Urinary bladder (tissue), 4 donors: ENCODE measurements around the gene TRIM67. TPM values are rescaled to one million over a fixed set of nuclear protein-coding genes. Genes with fewer than 3 reads are reported as not detected.

ENCODE experiments used
- DNase-seq: peaks from one replicate; pipeline ENCODE4 v3.0.0-alpha.2; 2015; ENCODE audit errors: extremely low spot score
- H3K27ac ChIP-seq: one replicate; pipeline ENCODE4 v1.5.1; 2013; ENCODE audit warnings: low read depth, mild to moderate bottlenecking, moderate library complexity
- H3K36me3 ChIP-seq: one replicate; pipeline ENCODE4 v1.6.1; 2013; ENCODE audit warnings: mild to moderate bottlenecking, moderate library complexity; ENCODE audit not compliant: insufficient read depth
- H3K4me1 ChIP-seq: one replicate; pipeline ENCODE4 v1.6.1; 2013; ENCODE audit warnings: mild to moderate bottlenecking, moderate library complexity; ENCODE audit not compliant: insufficient read depth
- H3K4me3 ChIP-seq: one replicate; pipeline ENCODE4 v1.5.1; 2013; ENCODE audit warnings: low read depth, low read length
- WGBS: extraction: QIAGEN DNeasy Blood & Tissue Kit; methylation state at CpG from one replicate; pipeline ENCODE4 v1.1.7; 2013; 5-methylcytosine and 5-hydroxymethylcytosine counted together
- polyA plus RNA-seq: library from polyadenylated mRNA; stranded (reverse); fragments of 200-250 nt; gene quantifications from one replicate; pipeline ENCODE4 v1.2.3, GENCODE V29; 2013
- total RNA-seq: library from RNA; depleted of rRNA; stranded (reverse); fragments of >200 nt; gene quantifications from one replicate; pipeline ENCODE4 v1.2.3, GENCODE V29; 2014
- donor health status: healthy with polysubstance abuse.
- donor health status: healthy.

TRIM67 gene
- total and polyA plus RNA-seq, 2 donors: 0.08 to 0.42 TPM

- Histone ChIP-seq H3K27ac (no peak overlapping the region), H3K36me3 (no peaks in the 10 kb centered on the region), H3K4me1 (no peaks in the 10 kb centered on the region), H3K4me3 (no peak overlapping the region)
- 88% methylated on average over 3 of the region's 3 CpGs for WGBS
- DNase-seq: no peak
Measured at GRCh38 chr1:231196307-231196706, 34.4 kb downstream of the TRIM67 start.

GRCh38 chr1:231196728-231197127 lies 34.9 kb downstream of the TRIM67 start:
- H3K4me3 ChIP-seq: no peak overlapping the region
- no peak overlapping the region for H3K27ac ChIP-seq
- no peaks in the 10 kb centered on the region for H3K36me3 ChIP-seq
- no peak for DNase-seq
- WGBS: 72% methylated on average over 2 of the region's 2 CpGs
- H3K4me1 ChIP-seq: no peaks in the 10 kb centered on the region

- Histone ChIP-seq H3K27ac (no peak overlapping the region), H3K36me3 (no peaks in the 10 kb centered on the region), H3K4me1 (no peaks in the 10 kb centered on the region), H3K4me3 (no peak overlapping the region)
- DNase-seq: no peak
- 96% methylated on average over 7 of the region's 7 CpGs for WGBS
Measured at GRCh38 chr1:231199868-231200267, 38.0 kb downstream of the TRIM67 start.

GRCh38 chr1:231200388-231201031 lies 38.7 kb downstream of the TRIM67 start:
- H3K36me3 ChIP-seq: no peaks in the 10 kb centered on the region
- 55% methylated on average over 8 of the region's 8 CpGs for WGBS
- H3K4me3 ChIP-seq: no peak overlapping the region
- no peak overlapping the region for H3K27ac ChIP-seq
- no peaks in the 10 kb centered on the region for H3K4me1 ChIP-seq
- no peak for DNase-seq

GRCh38 chr1:231201375-231201978 lies 39.6 kb downstream of the TRIM67 start:
- H3K4me3 ChIP-seq: no peak overlapping the region
- H3K36me3 ChIP-seq: no peaks in the 10 kb centered on the region
- no peaks in the 10 kb centered on the region for H3K4me1 ChIP-seq
- no peak for DNase-seq
- H3K27ac ChIP-seq: no peak overlapping the region
- WGBS: 74% methylated on average over 16 of the region's 16 CpGs

- WGBS: 67% methylated on average over 5 of the region's 5 CpGs
- Histone ChIP-seq H3K36me3 (no peaks in the 10 kb centered on the region), H3K4me1 (no peaks in the 10 kb centered on the region), H3K27ac (no peak overlapping the region), H3K4me3 (no peak overlapping the region)
- no peak for DNase-seq
Measured at GRCh38 chr1:231201979-231202633, 40.2 kb downstream of the TRIM67 start.

GRCh38 chr1:231203259-231204057 lies 41.6 kb downstream of the TRIM67 start:
- WGBS: 85% methylated on average over 21 of the region's 21 CpGs
- DNase-seq: no peak

GRCh38 chr1:231206856-231207255 lies 45.0 kb downstream of the TRIM67 start:
- no peaks in the 10 kb centered on the region for H3K36me3 ChIP-seq
- no peak overlapping the region for H3K27ac ChIP-seq
- no peak for DNase-seq
- no peaks in the 10 kb centered on the region for H3K4me1 ChIP-seq
- H3K4me3 ChIP-seq: no peak overlapping the region
- 57% methylated on average over 8 of the region's 8 CpGs for WGBS

More at GRCh38 chr1:231203259-231204057, 41.6 kb downstream of the TRIM67 start:
- no peak overlapping the region for H3K27ac ChIP-seq
- H3K4me1 ChIP-seq: no peaks in the 10 kb centered on the region
- no peaks in the 10 kb centered on the region for H3K36me3 ChIP-seq
- no peak overlapping the region for H3K4me3 ChIP-seq

- DNase-seq: no peak
- Histone ChIP-seq H3K4me3 (no peak overlapping the region), H3K4me1 (no peaks in the 10 kb centered on the region), H3K27ac (no peak overlapping the region), H3K36me3 (no peaks in the 10 kb centered on the region)
- WGBS: 72% methylated on average over 3 of the region's 3 CpGs
Measured at GRCh38 chr1:231207437-231207836, 45.6 kb downstream of the TRIM67 start.

GRCh38 chr1:231208980-231209379 lies 47.1 kb downstream of the TRIM67 start:
- no peak for DNase-seq
- H3K4me3 ChIP-seq: no peak overlapping the region
- no peaks in the 10 kb centered on the region for H3K36me3 ChIP-seq
- 94% methylated on average over 14 of the region's 14 CpGs for WGBS
- no peak overlapping the region for H3K27ac ChIP-seq
- H3K4me1 ChIP-seq: no peaks in the 10 kb centered on the region

- H3K4me3 ChIP-seq: no peak overlapping the region
- no peak for DNase-seq
- no peaks in the 10 kb centered on the region for H3K36me3 ChIP-seq
- no peaks in the 10 kb centered on the region for H3K4me1 ChIP-seq
- WGBS: 89% methylated on average over 5 of the region's 5 CpGs
- no peak overlapping the region for H3K27ac ChIP-seq
Measured at GRCh38 chr1:231209531-231209930, 47.7 kb downstream of the TRIM67 start.

- no peak overlapping the region for H3K4me3 ChIP-seq
- no peak for DNase-seq
- 86% methylated on average over 6 of the region's 6 CpGs for WGBS
- H3K36me3 ChIP-seq: no peaks in the 10 kb centered on the region
- no peaks in the 10 kb centered on the region for H3K4me1 ChIP-seq
- H3K27ac ChIP-seq: no peak overlapping the region
Measured at GRCh38 chr1:231210126-231210525, 48.3 kb downstream of the TRIM67 start.

- Histone ChIP-seq H3K27ac (no peak overlapping the region), H3K4me1 (no peaks in the 10 kb centered on the region), H3K4me3 (peak overlapping the region; percentile 22), H3K36me3 (no peaks in the 10 kb centered on the region)
- WGBS: 19% methylated on average over 28 of the region's 28 CpGs
- peak; percentile 57 for DNase-seq
Measured at GRCh38 chr1:231211005-231211857, 49.4 kb downstream of the TRIM67 start.
